GM18511 (cell line): ENCODE results near the gene GNL1.
"Not testable (repeated sequence)": the region's sequence is repeated elsewhere in the genome, so short reads cannot be mapped to it uniquely, and the experiment has no call there.

Source experiments
- ATAC-seq: cut with Tn5 transposase; IDR thresholded peaks from one replicate; pipeline ENCODE4 v1.9.1; 2021; ENCODE audit warnings: mild to moderate bottlenecking, moderate library complexity; ENCODE audit not compliant: unreplicated experiment

The GNL1 gene

GRCh38 chr6:30500421-30501355 lies 55.6 kb downstream of the GNL1 start:
- no peak for ATAC-seq

GRCh38 chr6:30498705-30499104 lies 57.6 kb downstream of the GNL1 start:
- ATAC-seq: not testable (repeated sequence)

- ATAC-seq: no peak
These were observed 58.6 kb downstream of the GNL1 start for GRCh38 chr6:30497714-30498113.

GRCh38 chr6:30497261-30497599 lies 59.1 kb downstream of the GNL1 start:
- ATAC-seq: not testable (repeated sequence)

- no peak for ATAC-seq
These were observed 60.3 kb downstream of the GNL1 start for GRCh38 chr6:30495993-30496392.

GRCh38 chr6:30495060-30495459 lies 61.2 kb downstream of the GNL1 start:
- ATAC-seq: not testable (repeated sequence)

- no peak for ATAC-seq
These were observed 61.9 kb downstream of the GNL1 start for GRCh38 chr6:30494291-30494861.

GRCh38 chr6:30493643-30494250 lies 62.5 kb downstream of the GNL1 start:
- ATAC-seq: no peak

GRCh38 chr6:30491991-30492952 lies 64.0 kb downstream of the GNL1 start:
- ATAC-seq: no peak
